ENCODE measurements around the gene SAMD4A. TPM values are rescaled to one million over a fixed set of nuclear protein-coding genes. Genes with fewer than 3 reads are reported as not detected.

Gene SAMD4A
- polyA plus RNA-seq, 2 of the 4 experiments (the other 2 are of a cell fraction), result 3.9 to 5.4 TPM

- DNase-seq (ENCODE audit: low read depth in 1 of 2, low spot score in 1 of 2) (no peak), ATAC-seq (no peak), FAIRE-seq (no peak)
- 87% methylated on average over 5 of the region's 5 CpGs for WGBS (ENCODE audit: missing lambda C conversion rate)
- no peak overlapping the region for H3K4me2 ChIP-seq
- no peak for TF ChIP-seq RARB (CRISPR knock-in tag; IDR thresholded peaks at IDR 0.05)
- TF ChIP-seq RFX5 (IDR thresholded peaks at IDR 0.05), result no peak
- no peak for TF ChIP-seq NPAS2 (CRISPR knock-in tag; IDR thresholded peaks at IDR 0.05; ENCODE audit: borderline replicate concordance)
- no peak for TF ChIP-seq SMC3 (IDR thresholded peaks at IDR 0.05)
- no peak for TF ChIP-seq GATA3 (IDR thresholded peaks at IDR 0.05; ENCODE audit: borderline replicate concordance)
- no peak for TF ChIP-seq NR3C1 (IDR thresholded peaks at IDR 0.05)
- no peak for TF ChIP-seq BCL3 (IDR thresholded peaks at IDR 0.05)
- TF ChIP-seq KDM5A (IDR thresholded peaks at IDR 0.05), result no peak
- no peak for TF ChIP-seq MYC (IDR thresholded peaks at IDR 0.05; ENCODE audit: borderline replicate concordance, low read length)
- no peak for TF ChIP-seq CBX8 (IDR thresholded peaks at IDR 0.05)
- TF ChIP-seq CBX2 (IDR thresholded peaks at IDR 0.05; ENCODE audit: borderline replicate concordance, low read depth), result no peak
- no peak for TF ChIP-seq PBX3 (IDR thresholded peaks at IDR 0.05)
- no peak for TF ChIP-seq KDM1A (IDR thresholded peaks at IDR 0.05; ENCODE audit: low read depth)
- TF ChIP-seq POLR2A (IDR thresholded peaks at IDR 0.05; ENCODE audit: low read length), result no peak
- no peaks in the 10 kb centered on the region for H3K4me1 ChIP-seq
- POLR2A ChIA-PET, result no interaction called here
- H3K27ac ChIP-seq, result no peak overlapping the region
- no peaks in the 10 kb centered on the region for H3K9me3 ChIP-seq
- CTCF ChIA-PET, result interaction anchor here (0.7 to 1.7 kb wide), 3 partner anchors 8 to 32 kb away, joined by 3 to 6 read pairs (median 3); no protein-coding TSS in a partner anchor
- no peak overlapping the region for H3K4me3 ChIP-seq
These were observed 175.8 kb downstream of the SAMD4A start for GRCh38 chr14:54742492-54743350.

GRCh38 chr14:54743382-54743781, 176.5 kb downstream of the SAMD4A start:
- Histone ChIP-seq H3K4me3 (no peak overlapping the region), H3K4me2 (no peak overlapping the region), H3K9me3 (no peaks in the 10 kb centered on the region), H3K4me1 (no peaks in the 10 kb centered on the region), H3K27ac (no peak overlapping the region)
- ATAC-seq (no peak), DNase-seq (ENCODE audit: low read depth in 1 of 2, low spot score in 1 of 2) (no peak), FAIRE-seq (no peak)
- ChIA-PET CTCF (interaction anchor here (0.7 to 1.8 kb wide), 2 partner anchors 9 to 30 kb away, joined by 3 to 7 read pairs; no protein-coding TSS in a partner anchor), POLR2A (no interaction called here)
- TF ChIP-seq MAX (IDR thresholded peaks at IDR 0.05) (no peak), ZNF302 (CRISPR knock-in tag; IDR thresholded peaks at IDR 0.05) (no peak), ZFP36 (IDR thresholded peaks at IDR 0.05; ENCODE audit: borderline replicate concordance, partially characterized antibody) (no peak), PBX3 (IDR thresholded peaks at IDR 0.05) (no peak), ZSCAN20 (CRISPR knock-in tag; IDR thresholded peaks at IDR 0.05) (no peak), MAZ (IDR thresholded peaks at IDR 0.05; ENCODE audit: borderline replicate concordance, low read depth, low read length) (no peak), HOXB5 (CRISPR knock-in tag; IDR thresholded peaks at IDR 0.05) (no peak), POLR2A (IDR thresholded peaks at IDR 0.05; ENCODE audit: low read length) (no peak), RFX5 (IDR thresholded peaks at IDR 0.05) (no peak), HDAC2 (IDR thresholded peaks at IDR 0.05) (no peak), NR3C1 (IDR thresholded peaks at IDR 0.05) (no peak), BHLHE40 (IDR thresholded peaks at IDR 0.05; ENCODE audit: low read depth, low read length) (no peak), KDM5A (IDR thresholded peaks at IDR 0.05) (no peak)
- WGBS (ENCODE audit: missing lambda C conversion rate), result 87% methylated on average over 5 of the region's 5 CpGs

Measured in A549 (cell line).